H1 (cell line): ENCODE results near the gene HRH2. TPM values are rescaled to one million over a fixed set of nuclear protein-coding genes. Genes with fewer than 3 reads are reported as not detected.

Experiments
- BACH1 ChIP-seq: IDR thresholded peaks from 2 replicates; pipeline ENCODE4 v1.6.1; 2012; ENCODE audit warnings: low read length, improper control_type of control experiment
- SAP30 ChIP-seq: fragments of 300-600 bp; sonication (generic); IDR thresholded peaks from 2 replicates; pipeline ENCODE4 v1.7.1; 2012; ENCODE audit warnings: low read length, moderate library complexity, mild to moderate bottlenecking, inconsistent platforms; ENCODE audit not compliant: insufficient read depth, insufficient replicate concordance
- polyA plus RNA-seq, 7 experiments: library from polyadenylated mRNA; depleted of rRNA in 3 of 7; stranded (reverse) in 5 of 7; unstranded in 2 of 7; fragments of >200 nt in 5 of 7; fragments of 200-250 nt in 2 of 7; gene quantifications; 1 replicate in 5 of 7; 2 replicates in 1 of 7; 4 replicates in 1 of 7; pipeline versions ENCODE4 v1.2.1 to v1.2.3, GENCODE V29; 2011 to 2013; ENCODE audit warnings: missing spikeins in 2 of 7, mixed read lengths in 2 of 7
- total RNA-seq: library from RNA; stranded (reverse); fragmentation: NEBNext Ultra II Directional; extraction: Animal tissue kit (Norgen Biotek cat#: 25700); gene quantifications from 2 replicates; pipeline ENCODE4 v1.2.1, GENCODE V29; 2021

HRH2 gene
- total and polyA plus RNA-seq, 2 of the 8 experiments (the other 6 are each of a cell fraction or from before 2014, with no cell fraction given): 7.8 to 8.1 TPM

DNA sequence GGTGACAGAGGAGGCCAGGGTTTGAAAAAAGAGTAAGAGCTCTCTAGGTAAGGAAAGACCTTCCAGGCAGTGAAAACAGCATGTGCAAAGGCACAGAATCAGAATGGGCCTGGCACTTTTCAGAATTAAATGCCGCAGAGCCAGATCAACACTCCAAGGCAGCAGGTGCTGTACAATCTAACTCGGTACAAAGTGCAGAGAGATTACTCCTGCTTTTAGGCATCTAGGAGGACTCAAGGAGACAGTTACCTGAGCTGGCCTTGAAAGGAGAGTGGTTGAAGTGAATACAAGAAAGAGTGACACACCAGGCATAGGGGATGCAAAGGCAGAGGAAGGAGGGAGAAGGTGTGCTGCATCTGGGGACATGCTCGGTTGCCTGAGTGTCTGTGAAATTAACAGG lies 21.5 kb downstream of the HRH2 start (continued):
- no peak for TF ChIP-seq SAP30
- no peak for TF ChIP-seq BACH1
